GM21360 (cell line): ENCODE data around the gene SAMD14.

Experiments used
- ATAC-seq: cut with Tn5 transposase; IDR thresholded peaks from one replicate; pipeline ENCODE4 v1.9.1; 2021; ENCODE audit warnings: mild to moderate bottlenecking, moderate library complexity; ENCODE audit not compliant: unreplicated experiment

Gene SAMD14

GRCh38 chr17:50165466-50165865, 35.5 kb upstream of the SAMD14 start:
- no peak for ATAC-seq

- no peak for ATAC-seq
These were observed 35.1 kb upstream of the SAMD14 start for GRCh38 chr17:50165066-50165465.

- ATAC-seq, result no peak
These were observed 34.7 kb upstream of the SAMD14 start for GRCh38 chr17:50164697-50164988.

GRCh38 chr17:50163843-50164696, 34.1 kb upstream of the SAMD14 start:
- no peak for ATAC-seq

GRCh38 chr17:50162466-50163254, 32.7 kb upstream of the SAMD14 start:
- ATAC-seq, result no peak

GRCh38 chr17:50161911-50162288, 31.9 kb upstream of the SAMD14 start:
- ATAC-seq, result no peak

- ATAC-seq, result peak; percentile 67
These were observed 31.3 kb upstream of the SAMD14 start for GRCh38 chr17:50161023-50161910.

- ATAC-seq, result no peak
These were observed 27.9 kb upstream of the SAMD14 start for GRCh38 chr17:50157891-50158290.

GRCh38 chr17:50155115-50155819, 25.3 kb upstream of the SAMD14 start:
- no peak for ATAC-seq

GRCh38 chr17:50154604-50155003, 24.6 kb upstream of the SAMD14 start:
- ATAC-seq, result no peak

- no peak for ATAC-seq
These were observed 24.0 kb upstream of the SAMD14 start for GRCh38 chr17:50153650-50154575.

GRCh38 chr17:50152736-50153135, 22.8 kb upstream of the SAMD14 start:
- no peak for ATAC-seq

- peak; percentile 27 for ATAC-seq
These were observed 22.1 kb upstream of the SAMD14 start for GRCh38 chr17:50151937-50152547.

GRCh38 chr17:50151041-50151936, 21.3 kb upstream of the SAMD14 start:
- ATAC-seq, result peak; percentile 41

GRCh38 chr17:50150354-50151040, 20.5 kb upstream of the SAMD14 start, which contains the start of gene PPP1R9B:
PPP1R9B (minus strand) TSS chr17:50150677; CDS start chr17:50150513, 164 bp downstream.
- ATAC-seq, result no peak

GRCh38 chr17:50149417-50150353, 19.7 kb upstream of the SAMD14 start:
- no peak for ATAC-seq

GRCh38 chr17:50149091-50149416, 19.1 kb upstream of the SAMD14 start:
- ATAC-seq, result no peak
